Endothelial cell of umbilical vein (primary cell): ENCODE data around the gene SPTSSA. TPM values are rescaled to one million over a fixed set of nuclear protein-coding genes. Genes with fewer than 3 reads are reported as not detected.

Source experiments
- BruUV-seq: library from RNA; stranded (reverse); fragments of 400-500 nt; replicated peaks from 2 replicates; lab custom pipeline; 2021; lab: Mats Ljungman, UMichigan
- CTCF ChIA-PET: fragments of 300-600, 350-600 bp; sonication (Branson Sonifier 250); formaldehyde crosslinking; loops from one replicate; lab custom pipeline; 2021; ENCODE audit warnings: antibody characterized with exemption, inconsistent platforms; lab: Charles Lee
- POLR2A ChIA-PET: fragments of 300-600, 350-600 bp; sonication (Branson Sonifier 250); formaldehyde crosslinking; loops from one replicate; lab custom pipeline; 2021; ENCODE audit warnings: antibody characterized with exemption, inconsistent platforms; lab: Charles Lee
- DNase-seq: peaks from one replicate; pipeline ENCODE4 v3.0.0-alpha.2; 2011; ENCODE audit warnings: low read depth, low spot score
- FAIRE-seq: peaks from 2 replicates; lab custom pipeline; 2011; peaks lifted over from hg19 to GRCh38; lab: Jason Lieb, UNC
- H2AFZ ChIP-seq: 2 replicates; pipeline ENCODE4 v1.6.0; 2012; ENCODE audit warnings: low read depth, low read length, control low read depth, inconsistent platforms
- H3K27ac ChIP-seq: 2 replicates; pipeline ENCODE4 v1.5.1; 2011; ENCODE audit warnings: low read depth, mild to moderate bottlenecking, control low read depth, low read length, moderate library complexity; ENCODE audit not compliant: insufficient read depth
- H3K27me3 ChIP-seq, 2 experiments: 2 replicates each; pipeline versions ENCODE4 v1.6.0 to v1.6.1; 2011; ENCODE audit warnings: low read length in 2 of 2, mixed read lengths in 1 of 2; ENCODE audit not compliant: control insufficient read depth in 2 of 2, insufficient read depth in 2 of 2
- H3K36me3 ChIP-seq, 2 experiments: 2 replicates in 1 of 2; 3 replicates in 1 of 2; pipeline ENCODE4 v1.5.1; 2011; ENCODE audit warnings: low read length in 2 of 2, mild to moderate bottlenecking in 1 of 2, moderate library complexity in 1 of 2; ENCODE audit not compliant: control insufficient read depth in 2 of 2, insufficient read depth in 2 of 2; ENCODE audit errors: extremely low read depth in 1 of 2
- H3K4me1 ChIP-seq: 3 replicates; pipeline ENCODE4 v1.5.1; 2011; ENCODE audit warnings: mild to moderate bottlenecking, low read length; ENCODE audit not compliant: control insufficient read depth, insufficient read depth; ENCODE audit errors: extremely low read depth
- H3K4me2 ChIP-seq: 2 replicates; pipeline ENCODE4 v1.6.1; 2011; ENCODE audit warnings: low read length, control low read depth, mixed read lengths; ENCODE audit not compliant: insufficient read depth
- H3K4me3 ChIP-seq, 3 experiments: fragments of 200-600 bp in 1 of 3; sonication (generic), shearing (Covaris generic) in 1 of 3; replicated peaks in 1 of 3; 2 replicates each; pipeline ENCODE4 v1.5.1; 2011 to 2016; ENCODE audit warnings: control low read depth in 3 of 3, low read length in 3 of 3, mild to moderate bottlenecking in 2 of 3, inconsistent platforms in 1 of 3, low read depth in 1 of 3, moderate library complexity in 1 of 3; ENCODE audit not compliant: insufficient read depth in 1 of 3
- H3K79me2 ChIP-seq: 2 replicates; pipeline ENCODE4 v1.6.0; 2012; ENCODE audit warnings: low read length, inconsistent platforms; ENCODE audit not compliant: control insufficient read depth, insufficient read depth
- H3K9ac ChIP-seq: replicated peaks from 2 replicates; pipeline ENCODE3; 2011; ENCODE audit warnings: low read length, control low read depth; ENCODE audit not compliant: insufficient read depth; ENCODE audit errors: extremely low read depth
- H3K9me1 ChIP-seq: replicated peaks from 3 replicates; pipeline ENCODE4 v1.6.0; 2011; ENCODE audit warnings: mild to moderate bottlenecking, low read length; ENCODE audit not compliant: control insufficient read depth, insufficient read depth; ENCODE audit errors: extremely low read depth
- H3K9me3 ChIP-seq: replicated peaks from 2 replicates; pipeline ENCODE4 v1.5.1; 2012; ENCODE audit warnings: low read length, inconsistent platforms; ENCODE audit not compliant: control insufficient read depth, insufficient read depth
- H4K20me1 ChIP-seq: replicated peaks from 2 replicates; pipeline ENCODE3; 2011; ENCODE audit warnings: mild to moderate bottlenecking, low read length; ENCODE audit not compliant: control insufficient read depth, insufficient read depth; ENCODE audit errors: extremely low read depth
- EZH2 ChIP-seq: IDR thresholded peaks from 2 replicates; pipeline ENCODE4 v1.6.1; 2012; ENCODE audit warnings: borderline replicate concordance, low read depth, mild to moderate bottlenecking, moderate library complexity, low read length, inconsistent platforms; ENCODE audit not compliant: severe bottlenecking
- FOS ChIP-seq: IDR thresholded peaks from 2 replicates; pipeline ENCODE4 v1.6.1; 2011; ENCODE audit warnings: mild to moderate bottlenecking, low read length, moderate library complexity, borderline replicate concordance; ENCODE audit not compliant: insufficient read depth
- GATA2 ChIP-seq: IDR thresholded peaks from 2 replicates; pipeline ENCODE4 v1.7.0; 2011; ENCODE audit warnings: low read depth, mild to moderate bottlenecking, moderate library complexity, mixed read lengths, low read length; ENCODE audit not compliant: insufficient read length, insufficient read depth
- JUN ChIP-seq: IDR thresholded peaks from 2 replicates; pipeline ENCODE4 v1.6.1; 2011; ENCODE audit warnings: borderline replicate concordance, low read depth; ENCODE audit not compliant: insufficient read length, insufficient read depth
- MYC ChIP-seq: IDR thresholded peaks from one replicate; pipeline ENCODE4 v1.6.1; 2011; ENCODE audit warnings: mild to moderate bottlenecking, low read depth, low read length
- POLR2A ChIP-seq: IDR thresholded peaks from 2 replicates; pipeline ENCODE4 v1.6.1; 2012; ENCODE audit warnings: low read depth, mild to moderate bottlenecking, control low read depth, low read length
- POLR2AphosphoS5 ChIP-seq: IDR thresholded peaks from 2 replicates; pipeline ENCODE4 v1.6.1; 2012; ENCODE audit warnings: low read depth, mild to moderate bottlenecking, control low read depth, low read length, moderate library complexity; ENCODE audit not compliant: insufficient read depth
- dilution Hi-C: fragments of 300-500 bp; cut with MboI; formaldehyde crosslinking; loops from one replicate; pipeline ENCODE4 v1.15.0; 2019; ENCODE audit warnings: low sequenced_read_pairs; ENCODE audit not compliant: extremely low pct_ligation_motif_present
- intact Hi-C: fragments of 100-400 bp; cut with micrococcal nuclease; formaldehyde crosslinking; loops from one replicate; pipeline ENCODE4 v1.10.0; 2022
- polyA plus RNA-seq, 4 experiments: library from polyadenylated mRNA; depleted of rRNA in 3 of 4; stranded (reverse) in 3 of 4; unstranded in 1 of 4; fragments of >200 nt; gene quantifications; 2 replicates each; pipeline versions ENCODE4 v1.2.1 to v1.2.3, GENCODE V29; 2011 to 2012; ENCODE audit warnings: missing spikeins in 1 of 4
- total RNA-seq: library from RNA; stranded (reverse); gene quantifications from 2 replicates; pipeline ENCODE4 v1.2.3, GENCODE V29; 2021
- TF ChIP-seq, protein P1 (sequence below): IDR thresholded peaks from 2 replicates; pipeline ENCODE4 v1.6.1; 2011; ENCODE audit not compliant: insufficient read depth, insufficient read length
- TF ChIP-seq, protein P2 (sequence below), 2 donors: IDR thresholded peaks; 1 replicate in 1 of 2; 2 replicates in 1 of 2; pipeline ENCODE4 v1.5.1; 2011; ENCODE audit warnings: low read length in 2 of 2, mild to moderate bottlenecking in 2 of 2, moderate library complexity in 2 of 2, control low read depth in 1 of 2, inconsistent platforms in 1 of 2, low read depth in 1 of 2; ENCODE audit not compliant: insufficient read depth in 1 of 2; ENCODE audit errors: extremely low read depth in 1 of 2

The SPTSSA gene
- total and polyA plus RNA-seq, 2 donors (not counting 3 experiments of a cell fraction or from before 2014, with no cell fraction given): 21.3 to 24.3 TPM

DNA sequence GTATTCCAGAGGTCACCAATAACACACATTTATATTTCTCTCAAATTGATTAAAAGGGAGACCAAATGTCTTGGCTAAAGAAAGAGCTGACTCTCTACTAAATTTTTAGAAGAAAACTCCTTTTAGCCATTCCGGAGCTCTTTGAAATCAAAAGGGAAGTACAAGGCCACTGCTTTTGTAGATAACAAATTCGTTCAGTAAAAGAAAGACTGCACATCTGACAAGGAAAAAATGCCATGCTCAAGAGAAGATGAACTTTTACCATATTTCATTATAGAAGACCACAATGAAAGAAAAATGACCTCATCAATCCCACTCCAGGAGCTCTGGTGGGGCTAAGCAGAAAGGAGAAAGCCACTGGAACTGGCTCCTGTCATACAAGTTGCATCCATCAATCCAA, 57.6 kb downstream of the SPTSSA start:
- CTCF ChIA-PET: no interaction called here
- Histone ChIP-seq H3K4me1 (no peaks in the 10 kb centered on the region), H3K79me2 (no peaks in the 10 kb centered on the region), H2AFZ (no peak overlapping the region), H3K27ac (no peak overlapping the region), H3K36me3 (no peaks in the 10 kb centered on the region), H4K20me1 (no peaks in the 10 kb centered on the region), H3K4me2 (no peak overlapping the region), H3K9me1 (no peaks in the 10 kb centered on the region), H3K9ac (no peak overlapping the region), H3K4me3 (no peak overlapping the region), H3K27me3 (peaks cover 1 to 7% of the 10 kb centered on the region in 2 experiments), H3K9me3 (no peaks in the 10 kb centered on the region)
- DNase-seq: no peak
- FAIRE-seq: no peak
- dilution Hi-C loops (no loop called here), intact Hi-C loops (no loop called here)
- POLR2A ChIA-PET: no interaction called here
- no TSS peak for BruUV-seq
- TF ChIP-seq MYC: no peak

DNA sequence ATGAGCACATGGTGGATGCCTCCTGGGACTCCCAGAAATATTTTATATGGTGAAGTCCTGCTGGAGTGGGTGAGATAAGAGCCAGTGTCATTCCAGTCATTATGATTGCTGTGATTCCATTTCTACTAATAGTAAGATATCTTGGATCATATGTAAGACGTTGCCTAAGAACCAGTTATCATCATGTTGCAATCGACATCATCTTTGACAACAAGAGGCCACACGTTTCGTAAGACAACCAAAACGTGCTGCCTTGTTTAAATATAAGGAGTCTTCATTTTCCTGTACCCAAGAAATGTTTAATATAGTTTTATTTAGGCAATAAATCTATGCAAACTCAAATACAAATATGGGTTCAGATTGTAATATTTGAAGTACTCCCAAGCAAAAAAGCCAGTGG, 58.4 kb downstream of the SPTSSA start:
- POLR2A ChIA-PET: no interaction called here

More for the DNA sequence above, 58.4 kb downstream of the SPTSSA start:
- CTCF ChIA-PET: no interaction called here
- Histone ChIP-seq H2AFZ (no peak overlapping the region), H3K27me3 (peaks cover 1 to 7% of the 10 kb centered on the region in 2 experiments), H3K79me2 (no peaks in the 10 kb centered on the region), H3K9me1 (no peaks in the 10 kb centered on the region), H4K20me1 (no peaks in the 10 kb centered on the region), H3K4me2 (no peak overlapping the region), H3K36me3 (no peaks in the 10 kb centered on the region), H3K27ac (no peak overlapping the region), H3K9ac (no peak overlapping the region), H3K4me1 (no peaks in the 10 kb centered on the region), H3K4me3 (no peak overlapping the region), H3K9me3 (no peaks in the 10 kb centered on the region)
- TF ChIP-seq POLR2A (no peak), EZH2 (no peak), POLR2AphosphoS5 (no peak), GATA2 (no peak), FOS (no peak), JUN (no peak), MYC (no peak)
- TF ChIP-seq, protein P1, sequence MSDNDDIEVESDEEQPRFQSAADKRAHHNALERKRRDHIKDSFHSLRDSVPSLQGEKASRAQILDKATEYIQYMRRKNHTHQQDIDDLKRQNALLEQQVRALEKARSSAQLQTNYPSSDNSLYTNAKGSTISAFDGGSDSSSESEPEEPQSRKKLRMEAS: no peak
- TF ChIP-seq, protein P2, sequence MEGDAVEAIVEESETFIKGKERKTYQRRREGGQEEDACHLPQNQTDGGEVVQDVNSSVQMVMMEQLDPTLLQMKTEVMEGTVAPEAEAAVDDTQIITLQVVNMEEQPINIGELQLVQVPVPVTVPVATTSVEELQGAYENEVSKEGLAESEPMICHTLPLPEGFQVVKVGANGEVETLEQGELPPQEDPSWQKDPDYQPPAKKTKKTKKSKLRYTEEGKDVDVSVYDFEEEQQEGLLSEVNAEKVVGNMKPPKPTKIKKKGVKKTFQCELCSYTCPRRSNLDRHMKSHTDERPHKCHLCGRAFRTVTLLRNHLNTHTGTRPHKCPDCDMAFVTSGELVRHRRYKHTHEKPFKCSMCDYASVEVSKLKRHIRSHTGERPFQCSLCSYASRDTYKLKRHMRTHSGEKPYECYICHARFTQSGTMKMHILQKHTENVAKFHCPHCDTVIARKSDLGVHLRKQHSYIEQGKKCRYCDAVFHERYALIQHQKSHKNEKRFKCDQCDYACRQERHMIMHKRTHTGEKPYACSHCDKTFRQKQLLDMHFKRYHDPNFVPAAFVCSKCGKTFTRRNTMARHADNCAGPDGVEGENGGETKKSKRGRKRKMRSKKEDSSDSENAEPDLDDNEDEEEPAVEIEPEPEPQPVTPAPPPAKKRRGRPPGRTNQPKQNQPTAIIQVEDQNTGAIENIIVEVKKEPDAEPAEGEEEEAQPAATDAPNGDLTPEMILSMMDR (IDR thresholded peaks at IDR 0.05; ENCODE audit: extremely low read depth in 1 of 2, insufficient read depth in 1 of 2, low read depth in 1 of 2, low read length in 2 of 2): no peak
- FAIRE-seq (no peak), DNase-seq (no peak)
- BruUV-seq: no TSS peak
- intact Hi-C loops (no loop called here), dilution Hi-C loops (no loop called here)
